GM19035 (cell line): ENCODE data around the gene CTCF.

Experiments used
- ATAC-seq: cut with Tn5 transposase; IDR thresholded peaks from one replicate; pipeline ENCODE4 v1.9.1; 2021; ENCODE audit not compliant: unreplicated experiment

Gene CTCF

GRCh38 chr16:67534431-67534830 is 27.9 kb upstream of the CTCF start:
- no peak for ATAC-seq

- ATAC-seq, result no peak
Measured at GRCh38 chr16:67535201-67535600, 27.1 kb upstream of the CTCF start.

- ATAC-seq, result peak; percentile 32
Measured at GRCh38 chr16:67537270-67537635, 25.1 kb upstream of the CTCF start.

GRCh38 chr16:67537636-67538591 is 24.4 kb upstream of the CTCF start:
- peak; percentile 43 for ATAC-seq

- no peak for ATAC-seq
Measured at GRCh38 chr16:67538666-67539101, 23.6 kb upstream of the CTCF start.

- no peak for ATAC-seq
Measured at GRCh38 chr16:67539271-67539670, 23.1 kb upstream of the CTCF start.

- no peak for ATAC-seq
Measured at GRCh38 chr16:67539691-67540635, 22.4 kb upstream of the CTCF start.

- ATAC-seq, result no peak
Measured at GRCh38 chr16:67540756-67541155, 21.6 kb upstream of the CTCF start.

GRCh38 chr16:67541391-67542263 is 20.7 kb upstream of the CTCF start:
- no peak for ATAC-seq

GRCh38 chr16:67542464-67542863 is 19.9 kb upstream of the CTCF start:
- ATAC-seq, result no peak

GRCh38 chr16:67543036-67543435 is 19.3 kb upstream of the CTCF start:
- no peak for ATAC-seq

- no peak for ATAC-seq
Measured at GRCh38 chr16:67543582-67543981, 18.7 kb upstream of the CTCF start.

- no peak for ATAC-seq
Measured at GRCh38 chr16:67544329-67544841, 17.9 kb upstream of the CTCF start.

- ATAC-seq, result no peak
Measured at GRCh38 chr16:67544844-67545664, 17.3 kb upstream of the CTCF start.

GRCh38 chr16:67545665-67546024 is 16.7 kb upstream of the CTCF start:
- no peak for ATAC-seq

- ATAC-seq, result no peak
Measured at GRCh38 chr16:67546091-67546501, 16.2 kb upstream of the CTCF start.

GRCh38 chr16:67546761-67547422 is 15.4 kb upstream of the CTCF start:
- no peak for ATAC-seq

- ATAC-seq, result peak; percentile 43
Measured at GRCh38 chr16:67547423-67548264, 14.7 kb upstream of the CTCF start.
